Amygdala (tissue), 56 donors: Measurements from ENCODE around the gene WRAP73.

Experiments used
- DNase-seq, 56 donors: peaks; one replicate each; lab custom pipeline; 2025; lab: John Stamatoyannopoulos, UW

WRAP73 gene

GRCh38 chr1:3651026-3651929 is 1.4 kb upstream of the WRAP73 start:
- no peak for DNase-seq

DNA sequence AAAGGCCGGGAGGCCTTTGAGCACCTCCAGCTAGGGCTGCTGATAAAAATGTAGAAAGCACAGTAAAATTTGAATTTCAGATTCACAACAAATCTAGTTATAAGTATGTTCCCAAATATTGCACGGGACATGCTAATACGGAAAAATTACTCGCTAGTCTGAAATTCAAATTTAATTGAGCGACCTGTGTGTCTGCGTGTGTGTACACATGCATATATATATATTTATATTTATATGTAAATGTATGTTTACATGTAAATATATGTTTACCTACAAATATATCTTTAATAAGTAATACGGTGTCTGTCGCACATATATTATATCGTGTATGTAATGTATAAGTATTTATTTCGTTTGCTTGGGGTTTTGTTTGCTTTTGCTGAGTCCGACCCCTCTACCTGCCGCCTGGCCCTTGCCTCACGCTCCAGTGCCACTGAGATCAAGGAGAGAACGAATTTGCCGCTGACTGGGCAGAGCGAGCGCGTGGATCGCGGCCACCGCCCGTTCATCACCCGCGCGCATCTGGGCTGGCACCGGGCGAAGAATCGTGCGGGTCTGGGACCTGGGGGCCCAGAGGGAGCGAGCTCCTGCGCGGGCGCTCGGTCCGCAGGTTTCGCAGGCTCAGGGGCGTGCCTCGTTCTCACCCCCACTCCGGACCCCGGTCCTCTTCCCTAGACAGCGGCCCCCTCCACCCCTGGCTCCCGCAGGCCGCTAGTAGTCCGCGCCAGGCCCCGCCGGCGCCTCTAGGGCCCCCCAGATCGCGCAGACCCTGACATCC is 534 bp upstream of the WRAP73 start:
- DNase-seq, result no peak

- no peak for DNase-seq
Observed at GRCh38 chr1:3646596-3646995, 3.3 kb downstream of the WRAP73 start.

DNA sequence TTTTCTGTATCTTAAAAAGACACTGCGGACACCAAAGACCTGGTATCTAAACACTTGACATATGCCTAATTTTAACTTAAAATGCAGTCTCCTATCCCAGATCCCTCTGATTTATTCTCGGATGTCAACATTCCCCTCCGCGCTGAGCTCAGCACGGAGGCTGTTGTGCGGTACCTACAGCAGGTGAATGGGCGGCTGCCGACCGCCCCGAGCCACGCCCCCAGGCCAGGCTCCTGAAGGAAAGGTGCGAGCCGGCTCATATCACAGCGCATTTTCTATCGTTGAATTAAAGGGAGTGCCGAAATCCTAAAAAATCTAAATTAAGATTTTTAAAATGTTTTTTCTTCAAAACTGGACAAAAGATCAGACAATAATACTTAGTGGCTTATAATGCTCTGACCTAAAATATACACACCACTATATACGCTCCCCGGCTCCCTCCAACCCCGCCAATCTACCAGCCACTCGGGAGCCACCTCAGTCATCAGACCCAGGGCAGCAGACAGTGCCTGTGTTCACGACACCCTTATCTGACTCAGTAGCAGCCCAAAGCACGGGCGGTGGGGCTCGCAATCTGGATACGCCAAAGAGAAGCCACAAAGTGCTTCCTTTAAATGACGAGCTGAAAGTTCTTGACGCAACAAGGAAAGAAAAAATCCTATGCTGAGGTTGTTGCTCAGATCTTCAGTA is 4.1 kb downstream of the WRAP73 start:
- DNase-seq, result no peak

- DNase-seq, result no peak
Observed at GRCh38 chr1:3645247-3645646, 4.7 kb downstream of the WRAP73 start.

DNA sequence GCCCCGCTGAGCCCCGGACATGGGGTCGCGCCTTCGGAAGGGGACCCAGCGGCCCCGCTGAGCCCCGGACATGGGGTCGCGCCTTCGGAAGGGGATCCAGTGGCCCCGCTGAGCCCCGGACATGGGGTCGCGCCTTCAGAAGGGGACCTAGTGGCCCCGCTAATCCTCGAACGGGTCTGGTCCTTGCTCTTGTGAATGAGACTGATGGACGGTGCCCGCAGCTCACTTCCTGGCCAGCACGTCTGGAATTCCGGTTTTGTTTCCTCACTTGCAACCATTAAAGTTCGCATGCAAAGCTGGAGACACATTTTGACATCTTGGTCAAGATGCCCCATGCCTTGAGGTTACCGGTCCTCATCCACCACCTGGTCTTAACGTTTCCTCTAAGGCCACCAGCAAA is 5.6 kb downstream of the WRAP73 start:
- DNase-seq, result no peak

DNA sequence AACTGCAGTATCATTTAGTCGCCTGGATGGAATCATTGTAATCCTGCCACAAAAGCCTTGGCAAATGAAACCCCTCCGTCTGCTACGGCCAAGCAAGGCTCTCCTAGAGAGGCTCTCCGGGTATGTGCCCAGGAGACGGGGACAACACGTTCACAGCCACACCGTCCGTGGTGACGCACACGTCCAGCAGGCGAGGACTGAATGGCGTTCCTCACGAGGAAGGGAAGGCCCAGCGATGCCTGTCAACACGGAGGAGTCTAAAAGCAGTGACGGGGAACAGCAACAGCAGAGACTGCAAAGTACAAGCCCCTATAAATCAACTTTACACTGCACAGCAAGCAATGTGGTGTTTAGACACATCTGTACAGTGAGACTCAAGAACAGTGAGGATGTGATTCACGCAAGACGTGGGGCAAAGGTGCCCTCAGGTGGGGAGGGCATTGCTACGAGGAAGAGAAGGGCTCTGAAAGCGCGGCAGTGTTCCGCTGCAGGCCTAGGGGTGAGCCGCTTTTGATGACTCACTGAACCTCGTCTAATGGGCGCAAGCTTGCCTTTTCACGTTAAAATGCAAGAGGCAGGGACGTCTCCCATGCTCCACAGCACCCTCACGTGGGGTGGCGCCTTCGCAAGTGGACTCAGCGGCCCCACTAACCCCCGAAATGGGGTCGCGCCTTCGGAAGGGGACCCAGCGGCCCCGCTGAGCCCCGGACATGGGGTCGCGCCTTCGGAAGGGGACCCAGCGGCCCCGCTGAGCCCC is 6.8 kb downstream of the WRAP73 start:
- DNase-seq, result no peak

DNA sequence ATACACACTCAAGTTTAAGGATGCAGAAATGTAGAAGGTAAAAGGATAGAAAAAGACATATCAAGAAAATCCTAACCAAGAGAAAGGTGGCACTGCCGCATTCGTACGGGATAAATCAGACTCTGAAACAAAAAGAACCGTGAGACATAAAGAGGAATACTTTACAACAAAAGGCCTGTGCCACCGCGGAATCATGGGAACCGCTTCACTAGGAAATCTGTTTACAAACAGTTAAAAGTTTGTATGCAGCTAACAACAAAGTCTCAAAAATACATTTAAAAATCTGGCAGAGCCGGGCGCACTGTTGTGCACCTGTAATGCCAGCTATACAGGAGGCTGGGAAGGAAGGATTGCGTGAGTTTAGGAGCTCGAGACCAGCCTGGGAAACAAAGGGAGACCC is 8.1 kb downstream of the WRAP73 start:
- no peak for DNase-seq

GRCh38 chr1:3641046-3641760 is 8.7 kb downstream of the WRAP73 start:
- no peak for DNase-seq

DNA sequence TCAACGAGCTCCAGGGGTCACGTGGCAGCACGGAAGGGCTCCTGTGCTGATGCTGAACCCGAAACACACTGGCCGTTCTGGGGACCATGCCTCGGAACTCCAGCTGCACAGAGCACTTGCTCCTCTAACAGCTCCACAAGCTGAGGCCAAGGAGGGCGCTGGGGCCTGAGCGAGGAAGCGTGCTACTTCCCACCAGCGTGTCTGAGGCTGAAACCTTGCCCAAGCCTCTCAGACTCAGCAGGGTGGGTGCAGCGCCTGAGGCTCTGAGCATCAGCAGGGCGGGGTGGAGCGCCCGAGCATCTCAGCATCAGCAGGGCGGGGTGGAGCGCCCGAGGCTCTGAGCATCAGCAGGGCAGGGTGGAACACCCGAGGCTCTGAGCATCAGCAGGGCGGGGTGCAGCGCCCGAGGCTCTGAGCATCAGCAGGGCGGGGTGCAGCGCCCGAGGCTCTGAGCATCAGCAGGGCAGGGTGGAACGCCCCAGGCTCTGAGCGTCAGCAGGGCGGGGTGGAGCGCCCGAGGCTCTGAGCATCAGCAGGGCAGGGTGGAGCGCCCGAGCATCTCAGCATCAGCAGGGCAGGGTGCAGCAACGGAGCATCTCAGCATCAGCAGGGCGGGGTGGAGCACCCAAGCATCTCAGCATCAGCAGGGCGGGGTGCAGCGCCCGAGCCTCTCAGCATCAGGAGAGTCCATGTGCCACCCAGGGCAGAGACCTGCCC is 9.6 kb downstream of the WRAP73 start:
- no peak for DNase-seq

DNA sequence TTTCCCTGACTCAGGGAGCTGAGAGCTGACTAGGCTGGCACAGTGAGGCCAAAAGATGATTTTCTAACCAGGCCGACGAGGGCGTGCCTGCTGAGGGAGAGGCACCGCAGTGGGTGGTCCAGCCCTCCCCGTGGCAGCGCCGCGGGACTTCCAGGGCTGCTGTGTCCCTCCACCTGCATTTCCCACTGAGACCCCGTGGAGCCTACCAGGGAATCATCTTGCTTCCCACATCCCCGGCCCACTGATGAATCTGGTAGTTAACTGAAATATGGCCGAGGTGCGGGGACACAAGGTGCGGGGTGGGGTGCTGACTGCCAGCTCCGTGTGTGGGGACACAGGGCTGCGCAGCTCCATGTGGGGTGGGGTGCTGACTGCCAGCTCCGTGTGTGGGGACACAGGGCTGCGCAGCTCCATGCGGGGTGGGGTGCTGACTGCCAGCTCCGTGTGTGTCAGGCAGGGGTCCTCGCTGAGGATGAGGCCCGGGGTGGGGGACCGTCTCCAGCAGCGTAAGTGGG is 10.4 kb downstream of the WRAP73 start:
- no peak for DNase-seq

GRCh38 chr1:3638676-3639075 is 11.2 kb downstream of the WRAP73 start:
- DNase-seq, result no peak

DNA sequence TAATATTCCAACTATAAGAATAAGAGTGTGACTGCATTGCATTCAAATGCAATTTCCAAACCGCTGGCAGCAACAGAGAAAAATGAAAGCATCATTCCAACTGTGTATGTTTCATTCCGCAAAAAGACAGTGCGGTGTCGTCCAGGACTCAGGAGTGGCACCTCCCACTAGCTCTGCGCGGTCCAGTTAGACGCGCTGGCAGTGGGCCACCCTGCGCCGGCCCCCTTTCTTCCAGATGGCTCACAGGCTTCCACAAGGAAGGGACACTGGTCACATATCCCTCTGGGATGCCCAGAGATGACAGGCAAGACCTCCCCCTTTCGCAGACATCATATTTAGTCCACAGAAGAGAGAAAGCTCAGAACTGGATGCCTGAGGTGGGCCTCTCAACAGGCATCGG is 11.9 kb downstream of the WRAP73 start:
- DNase-seq, result no peak

DNA sequence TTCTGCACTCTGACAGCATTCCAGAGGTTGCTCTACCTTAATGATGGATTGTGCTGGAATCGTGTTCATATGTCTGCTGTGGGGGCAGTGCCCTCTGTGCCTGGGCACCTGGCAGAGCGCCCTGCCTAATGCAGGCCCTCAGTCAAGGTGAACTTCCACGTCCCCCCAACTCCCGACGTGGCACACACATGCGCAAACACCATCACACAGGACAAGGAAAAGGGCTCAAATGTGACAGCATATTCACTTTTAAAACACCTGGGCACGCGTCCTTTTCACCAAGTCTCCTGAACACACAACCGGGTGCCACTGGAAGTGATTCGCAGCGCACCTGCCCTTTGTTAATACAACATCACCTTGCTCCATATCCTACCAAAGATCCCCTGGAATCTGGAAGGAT is 13.4 kb downstream of the WRAP73 start:
- no peak for DNase-seq

DNA sequence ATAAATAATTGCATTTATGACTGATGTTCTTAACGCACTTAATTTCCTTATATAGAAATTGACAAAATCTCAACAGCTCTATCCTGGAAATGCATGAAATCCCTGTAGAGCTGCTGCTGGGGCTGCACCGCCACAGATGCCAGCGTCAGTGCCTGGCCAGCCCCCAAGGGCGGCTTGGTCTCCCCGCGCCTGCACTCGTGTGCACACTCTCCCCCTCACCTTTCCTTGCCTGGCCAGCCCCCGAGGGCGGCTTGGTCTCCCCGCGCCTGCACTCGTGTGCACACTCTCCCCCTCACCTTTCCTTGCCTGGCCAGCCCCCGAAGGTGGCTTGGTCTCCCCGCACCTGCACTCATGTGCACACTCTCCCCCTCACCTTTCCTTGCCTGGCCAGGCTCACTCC is 13.8 kb downstream of the WRAP73 start:
- DNase-seq, result no peak

DNA sequence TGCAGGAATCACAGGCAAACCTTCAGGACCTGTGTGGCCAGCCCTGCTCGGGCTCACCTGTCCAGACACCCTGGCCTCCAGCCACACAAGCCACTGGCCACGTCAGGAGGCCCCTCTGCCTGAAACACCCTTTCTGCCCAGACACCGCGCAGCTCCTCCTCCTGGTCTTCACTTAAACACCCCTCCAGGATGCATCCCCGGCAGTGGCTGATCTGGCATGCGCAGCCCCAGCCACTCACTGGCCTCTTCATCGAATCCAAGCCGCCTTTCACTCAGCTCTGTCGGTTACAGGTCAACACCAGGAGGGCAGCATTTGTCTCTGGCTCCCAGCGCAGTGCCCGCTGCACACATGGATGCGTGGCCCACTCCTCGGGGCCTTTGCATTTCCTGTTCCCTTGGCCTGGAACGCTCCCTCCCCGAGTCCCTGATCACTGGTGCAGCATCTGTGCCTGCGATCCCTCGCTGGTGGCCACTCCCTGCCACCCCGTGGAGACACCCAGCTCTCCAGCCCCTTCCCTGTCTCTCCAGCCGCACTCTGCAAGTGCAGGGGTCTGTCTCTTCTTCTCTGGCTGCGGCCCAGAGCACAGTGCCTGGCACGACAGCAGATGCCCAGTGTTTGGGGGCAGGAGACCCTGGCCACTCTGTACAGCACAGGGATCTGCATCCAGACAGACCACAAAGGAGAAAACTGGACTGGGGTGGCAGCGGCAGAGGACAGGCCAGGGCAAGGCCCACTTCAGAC is 15.7 kb downstream of the WRAP73 start:
- no peak for DNase-seq

DNA sequence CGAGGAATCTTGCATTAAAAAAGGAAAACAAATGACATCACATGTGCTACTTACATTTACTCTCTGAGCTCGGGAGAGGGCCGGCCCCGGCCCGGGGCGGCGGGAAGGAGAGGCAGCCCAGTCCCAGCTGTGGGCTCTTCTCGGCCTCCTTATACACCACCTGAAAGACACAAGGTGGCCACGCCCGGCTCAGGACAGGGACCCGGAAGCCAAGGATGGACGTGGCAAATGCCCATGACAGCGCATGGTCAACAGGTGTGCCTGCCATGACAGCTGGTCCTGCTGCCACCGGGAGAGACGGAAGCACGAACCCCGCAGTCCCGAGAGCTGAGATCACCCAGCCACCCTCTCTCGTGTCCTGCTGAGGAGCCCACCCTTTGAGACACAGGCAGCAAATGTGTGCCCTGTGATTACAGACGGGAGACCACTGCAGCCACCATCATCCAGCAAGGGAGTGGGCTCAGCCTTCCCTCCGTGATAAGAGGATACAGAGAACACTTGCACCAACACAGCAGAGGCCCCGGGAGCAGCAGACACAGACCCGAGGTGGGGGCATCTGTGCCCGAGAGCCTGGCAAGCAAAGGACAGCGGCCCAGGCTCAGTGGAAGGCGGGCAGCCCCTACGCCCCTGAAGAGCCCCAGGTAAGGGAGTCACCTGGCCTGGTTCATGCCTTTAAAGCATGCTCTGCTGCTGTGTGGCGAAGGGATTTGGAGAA is 16.4 kb downstream of the WRAP73 start:
- no peak for DNase-seq
